Gastroesophageal sphincter (tissue), 3 donors: Measurements from ENCODE around the gene C5orf22.
"Not testable (repeated sequence)": the region's sequence is repeated elsewhere in the genome, so short reads cannot be mapped to it uniquely, and the experiment has no call there.

Experiments used
- CTCF ChIP-seq, 4 experiments: fragments of 200-600 bp in 2 of 4; fragments of 450-650 bp in 2 of 4; sonication (generic) in 1 of 4; IDR thresholded peaks; one replicate each; pipeline ENCODE4 v1.5.1; 2017 to 2019; ENCODE audit warnings: antibody characterized with exemption in 4 of 4, mild to moderate bottlenecking in 2 of 4, moderate library complexity in 2 of 4
- EP300 ChIP-seq: sonication (generic); formaldehyde crosslinking; IDR thresholded peaks from one replicate; pipeline ENCODE4 v1.6.1; 2017; ENCODE audit warnings: antibody characterized with exemption, mild to moderate bottlenecking
- POLR2AphosphoS5 ChIP-seq: sonication (generic); formaldehyde crosslinking; IDR thresholded peaks from one replicate; pipeline ENCODE4 v1.6.1; 2017; ENCODE audit warnings: antibody characterized with exemption

DNA sequence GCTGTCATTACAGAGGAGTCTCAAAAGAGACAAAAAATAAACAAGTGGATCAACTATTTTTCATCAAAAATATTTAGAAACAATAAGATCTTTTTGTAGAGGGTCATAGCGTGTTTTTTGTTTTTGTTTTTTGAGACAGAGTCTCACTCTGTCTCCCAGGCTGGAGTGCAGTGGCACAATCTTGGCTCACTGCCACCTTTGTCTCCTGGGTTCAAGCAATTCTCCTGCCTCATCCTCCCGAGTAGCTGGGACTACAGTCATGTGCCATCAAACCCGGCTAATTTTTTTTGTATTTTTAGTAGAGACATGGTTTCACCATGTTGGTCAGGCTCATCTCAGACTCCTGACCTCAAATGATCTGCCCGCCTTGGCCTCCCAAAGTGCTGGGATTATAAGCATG is 70.2 kb downstream of the C5orf22 start:
- TF ChIP-seq CTCF (IDR thresholded peaks at IDR 0.05); EP300; POLR2AphosphoS5: not testable (repeated sequence)
